ENCODE results near the gene ZNF26.

The ZNF26 gene

GRCh38 chr12:132940071-132940719 is 46.0 kb upstream of the ZNF26 start:
- TF ChIP-seq CTCF (IDR thresholded peaks at IDR 0.05; ENCODE audit: low read length): no peak
- TF ChIP-seq EZH2 (optimal IDR thresholded peaks at IDR 0.05; ENCODE audit: low read depth, low read length): no peak
- no peak for TF ChIP-seq EZH2phosphoT487 (IDR thresholded peaks at IDR 0.05; ENCODE audit: low read length)
- Histone ChIP-seq H3K79me2 (ENCODE audit: low read length) (no peaks in the 10 kb centered on the region), H3K4me2 (ENCODE audit: low read depth, low read length) (no peak overlapping the region), H3K4me3 (ENCODE audit: low read length) (no peak overlapping the region), H3K27me3 (replicated peaks; ENCODE audit: insufficient read depth, low read length) (no peaks in the 10 kb centered on the region), H3K9ac (ENCODE audit: low read length) (no peak overlapping the region), H3F3A (ENCODE audit: insufficient read depth, low read length) (no peaks in the 10 kb centered on the region), H3K4me1 (ENCODE audit: low read length) (no peaks in the 10 kb centered on the region), H2AFZ (ENCODE audit: low read length) (no peak overlapping the region), H4K20me1 (ENCODE audit: insufficient read depth, low read length) (no peaks in the 10 kb centered on the region), H3K9me2 (replicated peaks; ENCODE audit: insufficient read depth, low read length) (no peaks in the 10 kb centered on the region), H3K36me3 (replicated peaks; ENCODE audit: insufficient read depth, low read length) (no peaks in the 10 kb centered on the region), H3K27ac (ENCODE audit: low read length) (no peak overlapping the region), H3K9me3 (replicated peaks; ENCODE audit: insufficient read depth, low read length) (no peaks in the 10 kb centered on the region)
- no peak for DNase-seq

- DNase-seq: no peak
- TF ChIP-seq CTCF (IDR thresholded peaks at IDR 0.05; ENCODE audit: low read length) (no peak), EZH2phosphoT487 (IDR thresholded peaks at IDR 0.05; ENCODE audit: low read length) (no peak), EZH2 (optimal IDR thresholded peaks at IDR 0.05; ENCODE audit: low read depth, low read length) (no peak)
- Histone ChIP-seq H2AFZ (ENCODE audit: low read length) (no peak overlapping the region), H3K4me1 (ENCODE audit: low read length) (no peaks in the 10 kb centered on the region), H3K27ac (ENCODE audit: low read length) (no peak overlapping the region), H3K9me3 (replicated peaks; ENCODE audit: insufficient read depth, low read length) (no peaks in the 10 kb centered on the region), H4K20me1 (ENCODE audit: insufficient read depth, low read length) (no peaks in the 10 kb centered on the region), H3F3A (ENCODE audit: insufficient read depth, low read length) (no peaks in the 10 kb centered on the region), H3K9me2 (replicated peaks; ENCODE audit: insufficient read depth, low read length) (no peaks in the 10 kb centered on the region), H3K4me3 (ENCODE audit: low read length) (no peak overlapping the region), H3K36me3 (replicated peaks; ENCODE audit: insufficient read depth, low read length) (no peaks in the 10 kb centered on the region), H3K79me2 (ENCODE audit: low read length) (no peaks in the 10 kb centered on the region), H3K9ac (ENCODE audit: low read length) (no peak overlapping the region), H3K27me3 (replicated peaks; ENCODE audit: insufficient read depth, low read length) (no peaks in the 10 kb centered on the region), H3K4me2 (ENCODE audit: low read depth, low read length) (no peak overlapping the region)
Measured at GRCh38 chr12:132941336-132941954, 44.7 kb upstream of the ZNF26 start.

- no peak for DNase-seq
- no peak overlapping the region for H3K4me2 ChIP-seq (ENCODE audit: low read depth, low read length)
- H3F3A ChIP-seq (ENCODE audit: insufficient read depth, low read length): no peaks in the 10 kb centered on the region
- no peaks in the 10 kb centered on the region for H4K20me1 ChIP-seq (ENCODE audit: insufficient read depth, low read length)
- H3K4me3 ChIP-seq (ENCODE audit: low read length): no peak overlapping the region
- no peak overlapping the region for H3K27ac ChIP-seq (ENCODE audit: low read length)
- no peaks in the 10 kb centered on the region for H3K79me2 ChIP-seq (ENCODE audit: low read length)
- no peak overlapping the region for H3K9ac ChIP-seq (ENCODE audit: low read length)
- no peaks in the 10 kb centered on the region for H3K4me1 ChIP-seq (ENCODE audit: low read length)
- H3K27me3 ChIP-seq (replicated peaks; ENCODE audit: insufficient read depth, low read length): no peaks in the 10 kb centered on the region
- H2AFZ ChIP-seq (ENCODE audit: low read length): no peak overlapping the region
- TF ChIP-seq CTCF (IDR thresholded peaks at IDR 0.05; ENCODE audit: low read length): no peak
- H3K36me3 ChIP-seq (replicated peaks; ENCODE audit: insufficient read depth, low read length): no peaks in the 10 kb centered on the region
- no peaks in the 10 kb centered on the region for H3K9me3 ChIP-seq (replicated peaks; ENCODE audit: insufficient read depth, low read length)
- no peaks in the 10 kb centered on the region for H3K9me2 ChIP-seq (replicated peaks; ENCODE audit: insufficient read depth, low read length)
Measured at GRCh38 chr12:132942611-132943010, 43.6 kb upstream of the ZNF26 start.
